ENCODE data around the gene DDX6. TPM values are rescaled to one million over a fixed set of nuclear protein-coding genes. Genes with fewer than 3 reads are reported as not detected.

DDX6 gene
- total and polyA plus RNA-seq, 9 of the 15 experiments (the other 6 are each of a cell fraction or from before 2014, with no cell fraction given): 10.0 to 102 (median 58.2) TPM

- no peak for TF ChIP-seq MXD1 (CRISPR knock-in tag; IDR thresholded peaks at IDR 0.05; ENCODE audit: borderline replicate concordance, poor library complexity, severe bottlenecking)
- peak; percentile 50; the same call in 1 of the 2 replicates for TF ChIP-seq SIN3B (IDR thresholded peaks at IDR 0.05; ENCODE audit: low read depth)
- no peak for TF ChIP-seq COPS2 (conservative IDR thresholded peaks at IDR 0.05)
- no peak for TF ChIP-seq RAD51 (IDR thresholded peaks at IDR 0.05; ENCODE audit: borderline replicate concordance, low read depth)
- TF ChIP-seq HMG20A (CRISPR knock-in tag; conservative IDR thresholded peaks at IDR 0.05): no peak
- no peak for TF ChIP-seq IRF2 (CRISPR knock-in tag; IDR thresholded peaks at IDR 0.05)
- no peak; the same call in 1 of the 2 replicates for TF ChIP-seq STAG1 (CRISPR knock-in tag; IDR thresholded peaks at IDR 0.05; ENCODE audit: borderline replicate concordance)
- no peak for TF ChIP-seq NFATC3 (IDR thresholded peaks at IDR 0.05)
- TF ChIP-seq ZNF140 (CRISPR knock-in tag; IDR thresholded peaks at IDR 0.05): no peak
- TF ChIP-seq MAFK (IDR thresholded peaks at IDR 0.05; ENCODE audit: low read length): no peak
- no peak for TF ChIP-seq NFXL1 (CRISPR knock-in tag; IDR thresholded peaks at IDR 0.05)
- no peak for TF ChIP-seq MECOM (CRISPR knock-in tag; IDR thresholded peaks at IDR 0.05)
- TF ChIP-seq SMAD4 (CRISPR knock-in tag; conservative IDR thresholded peaks at IDR 0.05): peak; percentile 54
- TF ChIP-seq ZNF165 (CRISPR knock-in tag; IDR thresholded peaks at IDR 0.05; ENCODE audit: borderline replicate concordance): no peak
- no peak; the same call in 1 of the 2 replicates for TF ChIP-seq POLR2AphosphoS5 (IDR thresholded peaks at IDR 0.05; ENCODE audit: control insufficient read depth, insufficient read depth, low read depth, low read length)
- no peak for TF ChIP-seq HNRNPLL (IDR thresholded peaks at IDR 0.05; ENCODE audit: low read depth, low read length, poor library complexity, severe bottlenecking)
- no peak for TF ChIP-seq NR1H2 (CRISPR knock-in tag; IDR thresholded peaks at IDR 0.05)
- peak; percentile 35; the same call in 1 of the 2 replicates for TF ChIP-seq HCFC1 (IDR thresholded peaks at IDR 0.05; ENCODE audit: low read depth, low read length)
- no peak for TF ChIP-seq SPI1 (IDR thresholded peaks at IDR 0.05; ENCODE audit: borderline replicate concordance, low read depth, low read length)
- no peak for TF ChIP-seq IRF9 (tag; IDR thresholded peaks at IDR 0.05)
- TF ChIP-seq EHMT2 (IDR thresholded peaks at IDR 0.05): no peak; the same call in 1 of the 2 replicates
- TF ChIP-seq KHSRP (IDR thresholded peaks at IDR 0.05): no peak
- TF ChIP-seq ZNF518B (CRISPR knock-in tag; IDR thresholded peaks at IDR 0.05): no peak
- TF ChIP-seq HNRNPL (IDR thresholded peaks at IDR 0.05; ENCODE audit: low read depth, low read length): no peak
- no peak for TF ChIP-seq ZNF780A (CRISPR knock-in tag; IDR thresholded peaks at IDR 0.05)
- TF ChIP-seq SIX5 (IDR thresholded peaks at IDR 0.05; ENCODE audit: borderline replicate concordance in 1 of 2, insufficient read depth in 1 of 2, low read depth in 1 of 2, low read length in 2 of 2): no peak
Measured at GRCh38 chr11:118790357-118791110, 430 bp downstream of the DDX6 start (continued).

All from K562 (cell line).